ENCODE measurements around the gene MPZL3.

The MPZL3 gene

DNA sequence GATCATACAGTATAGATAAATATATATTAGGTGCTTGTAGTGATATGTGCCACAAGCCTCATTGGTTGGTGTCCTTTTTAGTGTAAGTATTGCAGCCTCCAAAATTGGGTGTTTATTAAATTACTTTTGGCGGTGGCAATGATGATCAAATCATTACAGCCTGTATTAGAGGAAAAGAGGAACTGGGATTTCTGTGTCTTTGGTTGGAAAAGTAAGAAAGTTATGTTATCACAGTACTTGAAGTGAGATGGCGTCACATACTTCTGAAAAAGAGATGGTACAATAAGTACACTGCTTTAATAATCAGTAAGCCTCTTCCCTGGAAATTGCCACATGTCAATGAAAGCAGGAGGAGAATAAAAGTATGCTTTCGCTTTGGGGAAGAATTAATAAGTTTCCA is 523 bp upstream of the MPZL3 start:
- Mint-ChIP-seq H3K9me3 (no peaks in the 10 kb centered on the region), H3K36me3 (ENCODE audit: low read depth) (peaks cover 7% of the 10 kb centered on the region), H3K27me3 (ENCODE audit: low read depth) (no peaks in the 10 kb centered on the region), H3K4me1 (ENCODE audit: low read depth) (peaks cover 37% of the 10 kb centered on the region), H3K27ac (peak overlapping the region; percentile 98), H3K4me3 (peak overlapping the region; percentile 99)
- no peak for DNase-seq (ENCODE audit: low spot score)

DNA sequence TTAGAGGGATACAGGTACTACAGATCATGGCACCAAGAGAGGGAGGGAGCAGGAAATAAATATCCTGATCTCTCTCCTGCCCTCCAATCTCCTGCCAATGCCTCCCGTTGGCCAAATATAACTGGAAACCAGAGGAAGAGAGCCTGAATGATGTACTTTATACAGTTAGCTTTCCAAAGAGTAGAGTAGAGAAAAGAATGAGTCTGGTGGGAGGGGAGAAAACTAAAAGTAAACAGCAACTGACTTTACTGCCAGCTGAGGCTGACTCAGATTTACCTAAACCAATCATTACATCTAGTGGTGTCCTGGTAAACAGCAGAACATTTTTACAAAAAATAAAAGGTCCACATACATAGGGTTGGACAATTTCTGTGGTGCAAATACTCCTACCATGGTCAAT is 5.1 kb downstream of the MPZL3 start:
- Mint-ChIP-seq H3K27ac (peak overlapping the region; percentile 88), H3K4me3 (peak overlapping the region; percentile 56), H3K27me3 (ENCODE audit: low read depth) (no peaks in the 10 kb centered on the region), H3K4me1 (ENCODE audit: low read depth) (peaks cover 68% of the 10 kb centered on the region), H3K9me3 (no peaks in the 10 kb centered on the region), H3K36me3 (ENCODE audit: low read depth) (peaks cover 22% of the 10 kb centered on the region)
- no peak for DNase-seq (ENCODE audit: low spot score)

DNA sequence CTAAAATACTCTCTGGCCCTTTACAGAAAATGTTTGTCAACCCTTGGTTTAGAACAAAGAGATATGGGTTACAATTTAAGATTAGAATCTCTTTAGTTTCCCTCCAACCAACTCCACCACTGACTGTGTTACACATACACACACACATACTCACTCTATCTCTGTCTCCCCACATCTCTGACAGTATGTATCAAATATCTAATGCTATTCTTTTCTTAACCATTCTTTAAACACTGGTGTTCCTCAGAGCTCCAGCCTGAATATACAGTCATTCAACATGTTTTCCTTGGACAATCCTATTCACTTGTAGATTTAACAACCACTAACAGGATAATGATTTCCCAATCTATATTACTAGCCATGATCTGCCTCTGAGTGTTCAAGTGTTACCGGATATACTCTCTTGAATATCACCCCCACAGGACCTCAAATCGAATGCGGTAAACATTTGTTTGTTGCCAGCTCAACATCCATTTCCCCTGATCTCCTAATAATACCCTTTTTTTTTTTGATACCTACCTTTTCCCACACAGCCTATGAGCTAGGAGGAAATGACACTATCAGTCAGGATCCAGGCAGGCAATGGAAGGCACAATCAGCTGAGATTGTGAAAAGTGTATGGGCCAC is 6.1 kb downstream of the MPZL3 start:
- no peaks in the 10 kb centered on the region for H3K9me3 Mint-ChIP-seq
- no peak for DNase-seq (ENCODE audit: low spot score)
- H3K27ac Mint-ChIP-seq, result peak overlapping the region; percentile 88
- H3K4me1 Mint-ChIP-seq (ENCODE audit: low read depth), result peaks cover 78% of the 10 kb centered on the region
- H3K4me3 Mint-ChIP-seq, result peak overlapping the region; percentile 58
- no peaks in the 10 kb centered on the region for H3K27me3 Mint-ChIP-seq (ENCODE audit: low read depth)
- peaks cover 24% of the 10 kb centered on the region for H3K36me3 Mint-ChIP-seq (ENCODE audit: low read depth)

DNA sequence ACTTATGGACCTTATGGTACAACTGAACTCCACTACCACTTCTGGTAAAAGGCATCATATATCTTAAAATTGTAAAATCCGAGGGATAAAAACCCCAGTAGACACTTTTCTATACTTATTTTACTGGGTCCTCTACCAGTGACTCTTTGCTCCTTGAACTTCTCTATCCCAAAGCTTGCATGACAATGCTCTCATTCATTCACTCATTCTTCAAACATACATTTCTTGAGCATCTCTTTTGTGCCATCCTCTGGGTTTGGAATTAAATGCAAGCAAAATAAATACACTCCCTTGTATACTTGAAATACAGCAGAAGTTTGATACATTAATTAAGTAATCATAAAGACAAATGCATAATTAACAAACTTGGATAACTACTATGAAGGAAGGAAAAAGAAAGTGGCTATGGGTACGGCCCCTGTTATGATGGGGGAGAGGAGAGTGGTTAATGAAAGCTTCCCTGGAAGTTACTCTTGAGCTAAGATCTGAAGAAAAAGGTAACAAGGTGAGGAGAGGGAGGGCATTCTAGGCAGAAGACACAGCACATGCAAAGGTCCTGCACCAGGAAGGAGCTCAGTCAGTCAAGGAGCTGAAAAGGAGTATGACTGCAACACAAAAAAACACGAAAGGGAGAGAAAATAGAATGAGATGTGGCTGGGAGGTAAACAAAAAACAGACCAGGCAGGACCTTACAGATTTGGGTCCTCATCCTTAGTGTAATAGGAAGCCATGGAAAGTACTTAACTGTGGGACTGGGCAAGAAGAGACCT is 8.0 kb downstream of the MPZL3 start:
- Mint-ChIP-seq H3K9me3 (no peaks in the 10 kb centered on the region), H3K4me1 (ENCODE audit: low read depth) (peaks cover 81% of the 10 kb centered on the region), H3K4me3 (no peak overlapping the region), H3K36me3 (ENCODE audit: low read depth) (peaks cover 30% of the 10 kb centered on the region), H3K27me3 (ENCODE audit: low read depth) (no peaks in the 10 kb centered on the region), H3K27ac (peak overlapping the region; percentile 97)
- DNase-seq (ENCODE audit: low spot score), result no peak

DNA sequence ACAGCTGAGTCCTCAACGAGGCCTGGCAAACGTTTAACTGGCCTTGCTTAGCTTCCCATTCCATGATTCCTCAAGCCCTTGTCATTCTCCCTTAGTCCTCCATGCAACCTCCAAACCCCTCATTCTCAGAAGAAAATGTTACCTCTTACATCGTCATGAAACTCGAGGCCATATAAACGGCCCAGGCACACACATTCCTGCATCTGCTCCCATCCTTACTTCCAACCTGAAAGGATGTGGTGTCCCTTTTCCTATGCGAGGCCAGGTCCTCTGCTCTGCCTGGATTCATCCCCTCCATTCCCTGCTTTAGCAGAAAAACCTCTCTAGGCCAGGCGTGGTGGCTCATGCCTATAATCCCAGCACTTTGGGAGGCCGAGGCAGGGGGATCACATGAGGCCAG is 9.0 kb downstream of the MPZL3 start:
- Mint-ChIP-seq H3K9me3 (no peaks in the 10 kb centered on the region), H3K27me3 (ENCODE audit: low read depth) (no peaks in the 10 kb centered on the region), H3K4me3 (peak overlapping the region; percentile 54), H3K27ac (peak overlapping the region; percentile 97), H3K4me1 (ENCODE audit: low read depth) (peaks cover 87% of the 10 kb centered on the region), H3K36me3 (ENCODE audit: low read depth) (peaks cover 38% of the 10 kb centered on the region)
- no peak for DNase-seq (ENCODE audit: low spot score)

DNA sequence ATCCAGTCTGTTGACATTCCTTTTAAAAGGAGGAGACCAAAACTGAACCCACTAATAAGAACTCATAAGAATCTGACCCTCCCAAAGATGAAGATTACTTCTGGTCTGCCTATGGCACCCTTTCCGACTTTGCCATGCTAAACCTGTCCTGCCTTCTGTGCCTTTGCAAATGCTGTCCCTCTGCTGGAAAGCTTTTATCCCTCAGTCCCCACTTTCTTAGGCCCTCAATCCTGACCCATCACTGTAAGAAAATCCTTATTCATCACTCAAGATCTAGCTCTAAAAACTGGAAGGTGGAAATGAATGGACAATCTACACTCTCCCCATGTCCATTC is 10.4 kb downstream of the MPZL3 start:
- peak overlapping the region; percentile 97 for H3K27ac Mint-ChIP-seq
- H3K27me3 Mint-ChIP-seq (ENCODE audit: low read depth), result no peaks in the 10 kb centered on the region
- peaks cover 35% of the 10 kb centered on the region for H3K36me3 Mint-ChIP-seq (ENCODE audit: low read depth)
- H3K4me1 Mint-ChIP-seq (ENCODE audit: low read depth), result peaks cover 86% of the 10 kb centered on the region
- no peak for DNase-seq (ENCODE audit: low spot score)
- no peaks in the 10 kb centered on the region for H3K9me3 Mint-ChIP-seq
- H3K4me3 Mint-ChIP-seq, result peak overlapping the region; percentile 77

DNA sequence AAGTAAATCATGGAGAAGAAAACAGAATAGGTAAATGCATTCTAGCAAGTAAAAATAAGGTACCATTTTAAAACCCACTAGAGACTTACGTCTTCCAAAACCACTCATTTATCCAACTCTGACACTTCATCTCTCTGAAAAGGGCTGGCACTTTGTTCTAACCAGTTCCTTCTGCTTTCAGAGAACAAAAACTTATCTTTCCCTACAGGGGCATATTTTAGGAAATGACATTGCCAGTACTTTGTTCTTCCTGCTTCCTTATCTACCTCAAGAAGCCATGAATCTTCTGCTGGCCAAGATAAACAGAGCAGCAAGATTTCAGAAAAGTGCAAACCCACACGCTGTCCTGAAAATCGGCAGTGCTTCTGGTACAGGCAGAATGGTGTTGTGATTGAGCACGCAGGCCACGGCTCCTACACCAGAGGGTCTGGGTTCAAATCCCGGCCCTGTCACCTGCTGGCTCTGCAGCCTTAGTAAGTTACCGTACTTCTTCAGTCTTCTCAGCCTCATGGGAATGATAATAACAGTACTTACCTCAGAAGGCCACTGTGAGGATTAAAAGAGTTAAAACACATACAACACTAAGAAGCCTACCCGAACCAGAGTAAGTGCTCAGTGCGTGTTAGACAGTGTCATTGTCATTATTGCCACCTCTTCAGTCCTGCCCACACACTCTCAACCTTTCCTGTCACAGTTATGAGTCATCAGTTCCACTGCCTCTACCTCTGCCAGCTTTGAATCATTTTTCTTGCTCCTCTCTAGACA is 11.0 kb downstream of the MPZL3 start:
- Mint-ChIP-seq H3K4me1 (ENCODE audit: low read depth) (peaks cover 87% of the 10 kb centered on the region), H3K4me3 (peak overlapping the region; percentile 77), H3K9me3 (no peaks in the 10 kb centered on the region), H3K27ac (peak overlapping the region; percentile 97), H3K36me3 (ENCODE audit: low read depth) (peaks cover 41% of the 10 kb centered on the region), H3K27me3 (ENCODE audit: low read depth) (no peaks in the 10 kb centered on the region)
- peak; percentile 82 for DNase-seq (ENCODE audit: low spot score)

DNA sequence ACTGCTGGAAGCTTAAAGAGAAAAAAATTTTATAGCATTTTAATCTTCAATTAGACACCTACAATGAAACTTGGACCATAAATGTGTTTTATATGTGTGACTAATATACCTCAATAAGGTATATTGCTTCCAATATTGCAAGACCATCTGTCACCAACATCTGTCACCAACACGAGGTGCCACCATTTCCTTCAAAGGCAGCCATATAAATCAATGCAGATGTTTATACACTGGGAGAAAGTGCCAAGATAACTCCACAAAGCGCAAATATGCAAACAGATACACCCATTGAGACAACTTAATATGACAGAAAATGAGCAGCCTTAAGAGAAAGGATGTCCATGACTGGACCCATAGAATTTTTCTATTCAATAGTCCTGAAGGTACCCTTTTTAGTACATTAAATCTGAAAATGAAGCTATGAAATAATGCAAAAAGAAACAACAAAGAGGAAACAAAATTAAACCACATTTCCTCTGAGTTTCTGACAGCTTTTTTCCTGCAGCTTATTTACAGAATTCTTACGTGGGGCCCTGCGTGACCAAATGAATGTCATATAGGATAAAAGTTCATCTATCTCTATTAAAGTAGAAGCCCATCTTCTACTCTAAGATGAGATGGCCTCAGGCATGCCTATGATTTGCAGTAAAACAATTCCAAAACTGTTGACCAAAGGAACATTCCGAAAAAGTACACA is 12.5 kb downstream of the MPZL3 start:
- Mint-ChIP-seq H3K36me3 (ENCODE audit: low read depth) (peaks cover 50% of the 10 kb centered on the region), H3K9me3 (no peaks in the 10 kb centered on the region), H3K4me3 (peak overlapping the region; percentile 77), H3K27me3 (ENCODE audit: low read depth) (no peaks in the 10 kb centered on the region), H3K27ac (peak overlapping the region; percentile 97), H3K4me1 (ENCODE audit: low read depth) (peaks cover 80% of the 10 kb centered on the region)
- no peak for DNase-seq (ENCODE audit: low spot score)

DNA sequence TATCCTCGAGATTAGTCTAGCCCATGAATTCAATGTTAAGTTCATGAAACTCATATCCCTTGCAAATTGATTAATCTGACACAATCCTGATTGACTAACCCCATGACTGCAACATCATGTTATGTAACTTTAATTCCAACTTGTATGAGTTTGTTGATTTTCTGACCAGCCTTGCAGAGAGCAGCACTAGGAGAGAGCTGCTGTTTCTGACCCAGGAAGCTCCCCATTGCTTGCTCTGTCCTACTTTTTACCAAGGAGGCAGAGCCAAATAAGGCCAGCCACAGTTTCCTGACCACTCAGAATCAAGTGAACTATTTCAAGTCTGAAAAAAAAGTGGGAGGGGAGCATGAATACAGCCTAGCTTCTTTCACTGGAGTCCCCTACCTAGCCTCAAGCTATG is 13.2 kb downstream of the MPZL3 start:
- Mint-ChIP-seq H3K27me3 (ENCODE audit: low read depth) (no peaks in the 10 kb centered on the region), H3K4me1 (ENCODE audit: low read depth) (peaks cover 80% of the 10 kb centered on the region), H3K27ac (peak overlapping the region; percentile 70), H3K9me3 (no peaks in the 10 kb centered on the region), H3K4me3 (peak overlapping the region; percentile 77), H3K36me3 (ENCODE audit: low read depth) (peaks cover 50% of the 10 kb centered on the region)
- DNase-seq (ENCODE audit: low spot score), result no peak

DNA sequence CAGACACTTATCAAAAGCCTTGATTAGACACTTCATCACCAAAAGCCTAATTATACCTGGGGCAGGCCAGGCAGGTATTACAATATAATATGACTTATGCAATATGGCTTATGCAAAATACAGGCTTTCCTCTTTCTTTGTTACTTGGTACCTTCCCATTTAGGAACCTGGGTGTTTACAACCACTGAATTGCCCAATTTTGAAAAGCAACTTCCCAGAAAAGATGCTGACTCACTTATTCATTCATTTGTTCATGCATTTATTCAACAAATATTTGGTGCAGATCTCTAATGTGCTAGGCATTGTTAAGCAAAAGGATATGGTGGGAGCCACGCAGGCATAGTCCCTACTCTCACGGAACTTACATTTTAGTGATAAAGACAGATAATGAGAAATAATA is 13.7 kb downstream of the MPZL3 start:
- H3K4me1 Mint-ChIP-seq (ENCODE audit: low read depth), result peaks cover 77% of the 10 kb centered on the region
- H3K4me3 Mint-ChIP-seq, result peak overlapping the region; percentile 77
- no peak for DNase-seq (ENCODE audit: low spot score)
- no peaks in the 10 kb centered on the region for H3K27me3 Mint-ChIP-seq (ENCODE audit: low read depth)
- peak overlapping the region; percentile 70 for H3K27ac Mint-ChIP-seq
- no peaks in the 10 kb centered on the region for H3K9me3 Mint-ChIP-seq
- peaks cover 53% of the 10 kb centered on the region for H3K36me3 Mint-ChIP-seq (ENCODE audit: low read depth)

DNA sequence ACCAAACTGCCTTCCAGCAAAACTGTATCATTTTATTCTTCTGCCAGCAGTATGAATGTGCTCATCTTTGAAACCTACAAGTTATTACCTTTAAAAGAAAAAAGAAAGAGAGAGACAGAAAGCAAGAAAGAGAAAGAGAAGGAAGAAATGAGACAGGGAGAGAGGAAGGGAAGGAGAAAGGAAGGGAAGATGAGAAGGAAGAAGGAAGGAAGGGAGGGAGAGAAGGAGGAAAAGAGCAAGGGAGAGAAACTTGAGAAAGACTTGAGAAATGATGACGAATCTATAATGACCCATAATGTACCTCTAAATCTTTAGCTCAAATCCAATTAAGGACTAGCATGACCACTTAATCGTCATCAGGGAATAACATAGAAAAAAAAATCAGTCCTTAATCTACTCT is 16.0 kb downstream of the MPZL3 start:
- no peaks in the 10 kb centered on the region for H3K27me3 Mint-ChIP-seq (ENCODE audit: low read depth)
- H3K4me1 Mint-ChIP-seq (ENCODE audit: low read depth), result peaks cover 59% of the 10 kb centered on the region
- H3K27ac Mint-ChIP-seq, result peak overlapping the region; percentile 71
- no peak overlapping the region for H3K4me3 Mint-ChIP-seq
- peaks cover 59% of the 10 kb centered on the region for H3K36me3 Mint-ChIP-seq (ENCODE audit: low read depth)
- no peaks in the 10 kb centered on the region for H3K9me3 Mint-ChIP-seq
- no peak for DNase-seq (ENCODE audit: low spot score)

DNA sequence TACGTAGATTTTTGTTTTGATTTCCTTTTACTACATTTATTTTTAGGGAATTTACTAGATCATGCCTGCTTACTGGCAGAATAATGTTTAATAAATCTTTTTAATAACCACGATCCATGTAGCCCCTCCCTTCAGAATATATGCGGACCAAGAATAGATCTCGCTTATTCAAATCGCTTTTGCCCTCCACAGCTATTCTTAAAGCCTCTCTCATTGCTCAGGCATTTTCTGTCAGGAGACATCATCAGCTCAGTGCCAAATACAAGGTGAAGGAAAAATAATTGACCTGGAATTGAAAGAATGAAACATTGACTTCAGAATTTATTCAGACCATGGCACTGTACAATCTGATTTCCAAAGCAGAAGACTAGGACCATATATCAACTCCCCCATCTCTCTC is 17.3 kb downstream of the MPZL3 start:
- no peak overlapping the region for H3K27ac Mint-ChIP-seq
- H3K4me1 Mint-ChIP-seq (ENCODE audit: low read depth), result peaks cover 48% of the 10 kb centered on the region
- DNase-seq (ENCODE audit: low spot score), result no peak
- H3K4me3 Mint-ChIP-seq, result no peak overlapping the region
- peaks cover 52% of the 10 kb centered on the region for H3K36me3 Mint-ChIP-seq (ENCODE audit: low read depth)
- no peaks in the 10 kb centered on the region for H3K9me3 Mint-ChIP-seq
- no peaks in the 10 kb centered on the region for H3K27me3 Mint-ChIP-seq (ENCODE audit: low read depth)

DNA sequence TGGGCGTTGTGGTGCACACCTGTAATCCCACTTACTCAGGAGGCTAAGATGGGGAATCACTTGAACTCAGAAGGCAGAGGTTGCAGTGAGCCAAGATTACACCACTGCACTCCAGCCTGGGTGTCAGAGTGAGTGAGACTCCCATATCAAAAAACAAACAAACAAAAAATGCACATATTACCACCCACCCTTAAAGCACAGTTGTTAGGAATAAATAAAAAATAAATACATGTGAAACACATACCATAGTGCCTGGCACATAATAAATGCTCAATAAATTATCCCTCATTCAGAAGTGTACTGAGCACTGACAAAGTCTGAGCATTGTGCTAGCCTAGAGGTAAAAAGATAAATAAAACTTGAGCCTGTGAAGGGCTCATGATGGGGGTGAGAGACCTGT is 18.3 kb downstream of the MPZL3 start:
- Mint-ChIP-seq H3K9me3 (no peaks in the 10 kb centered on the region), H3K4me3 (no peak overlapping the region), H3K27me3 (ENCODE audit: low read depth) (no peaks in the 10 kb centered on the region), H3K4me1 (ENCODE audit: low read depth) (peaks cover 49% of the 10 kb centered on the region), H3K36me3 (ENCODE audit: low read depth) (peaks cover 54% of the 10 kb centered on the region), H3K27ac (peak overlapping the region; percentile 46)
- DNase-seq (ENCODE audit: low spot score), result no peak

DNA sequence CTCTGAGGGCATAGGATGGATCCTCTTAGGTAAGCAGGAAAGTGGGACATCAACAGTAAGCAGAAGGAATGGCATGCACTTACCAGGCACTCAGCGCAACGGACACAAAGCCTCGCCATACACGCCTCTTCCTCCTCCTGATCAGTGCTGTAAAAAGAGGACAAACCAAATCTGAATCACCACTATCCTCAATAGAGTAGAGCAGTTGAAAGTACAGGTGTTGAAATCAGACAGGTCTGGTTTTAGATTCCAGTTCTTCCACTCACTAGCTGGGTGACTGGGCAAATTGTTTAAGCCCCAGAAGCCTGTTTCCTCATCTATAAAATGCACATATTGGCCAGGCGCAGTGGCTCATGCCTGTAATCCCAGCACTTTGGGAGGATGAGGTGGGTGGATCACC is 18.8 kb downstream of the MPZL3 start:
- peak overlapping the region; percentile 12 for H3K27ac Mint-ChIP-seq
- no peak overlapping the region for H3K4me3 Mint-ChIP-seq

More for the DNA sequence above, 18.8 kb downstream of the MPZL3 start:
- Mint-ChIP-seq H3K27me3 (ENCODE audit: low read depth) (no peaks in the 10 kb centered on the region), H3K9me3 (no peaks in the 10 kb centered on the region), H3K4me1 (ENCODE audit: low read depth) (peaks cover 48% of the 10 kb centered on the region), H3K36me3 (ENCODE audit: low read depth) (peaks cover 51% of the 10 kb centered on the region)
- no peak for DNase-seq (ENCODE audit: low spot score)

Measured in T-helper 2 cell treated with Interferon-gamma antibody and Interleukin-4, amounts not matched to agents 5 μg/mL and 100 μg/mL, for 36 hours (primary cell).